ENCODE data around the gene NFKBIL1. TPM values are rescaled to one million over a fixed set of nuclear protein-coding genes. Genes with fewer than 3 reads are reported as not detected.

The NFKBIL1 gene
- total RNA-seq, 3 donors from 2014 or later: 22.3 to 34.7 (median 26.5) TPM

GRCh38 chr6:31541059-31541657, 6.2 kb upstream of the NFKBIL1 start:
- H3K27me3 ChIP-seq: no peaks in the 10 kb centered on the region
- peak overlapping the region; percentile 95 to 97 for H3K27ac ChIP-seq
- intact Hi-C loops (cut with DNase I; ENCODE audit: low total_unique reads): no loop called here
- TF ChIP-seq POLR2A (IDR thresholded peaks at IDR 0.05) (no peak), POLR2AphosphoS5 (IDR thresholded peaks at IDR 0.05) (peak in 1 of 3 donors; percentile 7), CTCF (IDR thresholded peaks at IDR 0.05) (peak in 1 of 3 donors; percentile 7)
- no peaks in the 10 kb centered on the region for H3K9me3 ChIP-seq
- H3K4me3 ChIP-seq: peak overlapping the region; percentile 62 to 80 (median 67)
- peaks cover 2% of the 10 kb centered on the region for H3K36me3 ChIP-seq
- peaks cover 11 to 22% of the 10 kb centered on the region in 2 donors for H3K4me1 ChIP-seq
- DNase-seq (ENCODE audit: low spot score in 2 of 2): peak in 1 of 2 donors; percentile 39

GRCh38 chr6:31541658-31542521, 5.5 kb upstream of the NFKBIL1 start, which contains the start of gene DDX39B:
Gene DDX39B (minus strand): TSS chr6:31542003. CDS start chr6:31540532, 1,471 bp downstream.
- Histone ChIP-seq H3K36me3 (no peaks in the 10 kb centered on the region), H3K4me1 (peaks cover 11 to 22% of the 10 kb centered on the region in 2 donors), H3K27ac (peak within 1 kb of the TSS; percentile 95 to 97), H3K9me3 (no peaks in the 10 kb centered on the region), H3K27me3 (no peaks in the 10 kb centered on the region), H3K4me3 (peak within 1 kb of the TSS; percentile 62 to 80 (median 67))
- peak; percentile 94 to 96 for DNase-seq (ENCODE audit: low spot score in 2 of 2)
- TF ChIP-seq POLR2A (IDR thresholded peaks at IDR 0.05) (peak; percentile 78), POLR2AphosphoS5 (IDR thresholded peaks at IDR 0.05) (peak; percentile 99 to 100 (median 100)), CTCF (IDR thresholded peaks at IDR 0.05) (no peak)
- intact Hi-C loops (cut with DNase I; ENCODE audit: low total_unique reads): no loop called here

- no peak overlapping the region for H3K4me3 ChIP-seq
- H3K36me3 ChIP-seq: no peaks in the 10 kb centered on the region
- intact Hi-C loops (cut with DNase I; ENCODE audit: low total_unique reads): no loop called here
- H3K27me3 ChIP-seq: no peaks in the 10 kb centered on the region
- no peak for DNase-seq (ENCODE audit: low spot score in 2 of 2)
- no peak for TF ChIP-seq CTCF (IDR thresholded peaks at IDR 0.05)
- no peak for TF ChIP-seq POLR2AphosphoS5 (IDR thresholded peaks at IDR 0.05)
- no peak for TF ChIP-seq POLR2A (IDR thresholded peaks at IDR 0.05)
- H3K4me1 ChIP-seq: peaks cover 11 to 29% of the 10 kb centered on the region in 2 donors
- no peak overlapping the region for H3K27ac ChIP-seq
- no peaks in the 10 kb centered on the region for H3K9me3 ChIP-seq
Measured at GRCh38 chr6:31543639-31544038, 3.8 kb upstream of the NFKBIL1 start.

GRCh38 chr6:31544676-31545075, 2.7 kb upstream of the NFKBIL1 start:
- Histone ChIP-seq H3K4me1 (peaks cover 2 to 19% of the 10 kb centered on the region in 2 donors), H3K9me3 (no peaks in the 10 kb centered on the region), H3K27ac (no peak overlapping the region), H3K27me3 (no peaks in the 10 kb centered on the region), H3K36me3 (no peaks in the 10 kb centered on the region), H3K4me3 (no peak overlapping the region)
- no peak for TF ChIP-seq CTCF (IDR thresholded peaks at IDR 0.05)
- no peak for TF ChIP-seq POLR2AphosphoS5 (IDR thresholded peaks at IDR 0.05)
- TF ChIP-seq POLR2A (IDR thresholded peaks at IDR 0.05): no peak
- intact Hi-C loops (cut with DNase I; ENCODE audit: low total_unique reads): loop anchor here (5.0 kb wide), 1 partner anchor 48 kb away; the partner anchor contains the start of gene NCR3
- no peak for DNase-seq (ENCODE audit: low spot score in 2 of 2)

All from breast epithelium (tissue), 4 donors.